Keratinocyte (primary cell): ENCODE results near the gene DNAI7. TPM values are rescaled to one million over a fixed set of nuclear protein-coding genes. Genes with fewer than 3 reads are reported as not detected.

Experiments used
- DNase-seq: peaks from one replicate; pipeline ENCODE4 v3.0.0-alpha.2; 2011; ENCODE audit warnings: low read depth, missing footprints, low spot score
- FAIRE-seq: peaks from 2 replicates; lab custom pipeline; 2011; peaks lifted over from hg19 to GRCh38; lab: Jason Lieb, UNC
- H2AFZ ChIP-seq: 2 replicates; pipeline ENCODE4 v1.6.0; 2012; ENCODE audit warnings: low read length, control low read depth, inconsistent platforms; ENCODE audit not compliant: control insufficient read depth
- H3K27ac ChIP-seq: 2 replicates; pipeline ENCODE4 v1.5.1; 2011; ENCODE audit warnings: low read length; ENCODE audit not compliant: control insufficient read depth, insufficient read depth
- H3K27me3 ChIP-seq: 3 replicates; pipeline ENCODE4 v1.6.0; 2011; ENCODE audit warnings: low read length; ENCODE audit not compliant: control insufficient read depth, insufficient read depth; ENCODE audit errors: extremely low read depth
- H3K36me3 ChIP-seq, 2 experiments: 2 replicates in 1 of 2; 3 replicates in 1 of 2; pipeline ENCODE4 v1.5.1; 2011; ENCODE audit warnings: low read length in 2 of 2, mild to moderate bottlenecking in 1 of 2; ENCODE audit not compliant: control insufficient read depth in 2 of 2, insufficient read depth in 2 of 2; ENCODE audit errors: extremely low read depth in 1 of 2
- H3K4me1 ChIP-seq: 3 replicates; pipeline ENCODE4 v1.5.1; 2011; ENCODE audit warnings: low read length; ENCODE audit not compliant: control insufficient read depth, insufficient read depth; ENCODE audit errors: extremely low read depth
- H3K4me2 ChIP-seq: 3 replicates; pipeline ENCODE4 v1.6.0; 2011; ENCODE audit warnings: low read depth, low read length; ENCODE audit not compliant: control insufficient read depth, insufficient read depth; ENCODE audit errors: extremely low read depth
- H3K4me3 ChIP-seq, 3 experiments: fragments of 200-600 bp in 1 of 3; sonication (generic) in 1 of 3; 2 replicates in 2 of 3; 3 replicates in 1 of 3; pipeline ENCODE4 v1.5.1; 2011 to 2016; ENCODE audit warnings: low read length in 3 of 3, mild to moderate bottlenecking in 3 of 3, control low read depth in 2 of 3, inconsistent platforms in 1 of 3, low read depth in 1 of 3, mixed read lengths in 1 of 3, mixed run types in 1 of 3, moderate library complexity in 1 of 3; ENCODE audit not compliant: control insufficient read depth in 2 of 3, insufficient read depth in 2 of 3; ENCODE audit errors: extremely low read depth in 1 of 3
- H3K79me2 ChIP-seq: 2 replicates; pipeline ENCODE4 v1.6.0; 2012; ENCODE audit warnings: low read length; ENCODE audit not compliant: control insufficient read depth, insufficient read depth
- H3K9ac ChIP-seq: 3 replicates; pipeline ENCODE4 v1.6.0; 2011; ENCODE audit warnings: low read length; ENCODE audit not compliant: control insufficient read depth, insufficient read depth; ENCODE audit errors: extremely low read depth
- H3K9me1 ChIP-seq: 3 replicates; pipeline ENCODE4 v1.6.0; 2011; ENCODE audit warnings: low read length; ENCODE audit not compliant: control insufficient read depth, insufficient read depth; ENCODE audit errors: extremely low read depth
- H3K9me3 ChIP-seq: 2 replicates; pipeline ENCODE4 v1.5.1; 2012; ENCODE audit warnings: low read depth, low read length; ENCODE audit not compliant: control insufficient read depth
- H4K20me1 ChIP-seq: 3 replicates; pipeline ENCODE4 v1.6.0; 2011; ENCODE audit warnings: low read length; ENCODE audit not compliant: control insufficient read depth, insufficient read depth; ENCODE audit errors: extremely low read depth
- CTCF ChIP-seq, 3 experiments: IDR thresholded peaks in 1 of 3; conservative IDR thresholded peaks in 1 of 3; optimal IDR thresholded peaks in 1 of 3; 2 replicates in 2 of 3; 3 replicates in 1 of 3; pipeline versions ENCODE3 to v1.5.1; 2011; ENCODE audit warnings: low read length in 3 of 3, mild to moderate bottlenecking in 3 of 3, moderate library complexity in 2 of 3, control low read depth in 1 of 3, inconsistent platforms in 1 of 3; ENCODE audit not compliant: insufficient read depth in 2 of 3; ENCODE audit errors: extremely low read depth in 1 of 3
- EZH2 ChIP-seq: IDR thresholded peaks from one replicate; pipeline ENCODE4 v1.6.1; 2012; ENCODE audit warnings: inconsistent platforms, mild to moderate bottlenecking, low read length, moderate library complexity
- dilution Hi-C: fragments of 300-500 bp; cut with MboI; formaldehyde crosslinking; loops from one replicate; pipeline ENCODE4 v1.7.0; 2020; ENCODE audit warnings: low sequenced_read_pairs; ENCODE audit not compliant: extremely low pct_ligation_motif_present
- polyA plus RNA-seq, 5 experiments: library from polyadenylated mRNA; depleted of rRNA in 3 of 5; stranded (reverse) in 3 of 5; stranded (forward) in 1 of 5; unstranded in 1 of 5; fragments of >200 nt; gene quantifications; 1 replicate in 1 of 5; 2 replicates in 3 of 5; 3 replicates in 1 of 5; pipeline versions ENCODE4 v1.2.1 to v1.2.3, GENCODE V29; 2011 to 2012; ENCODE audit warnings: missing spikeins in 2 of 5, low read depth in 1 of 5, low replicate concordance in 1 of 5

DNAI7 gene
- polyA plus RNA-seq, 1 donor (not counting 4 experiments of a cell fraction or from before 2014, with no cell fraction given) = 0.10 TPM

GRCh38 chr12:25121110-25121509, 73.8 kb downstream of the DNAI7 start:
- DNase-seq (no peak), FAIRE-seq (no peak)
- Histone ChIP-seq H3K4me3 (no peak overlapping the region), H3K36me3 (no peaks in the 10 kb centered on the region), H2AFZ (no peak overlapping the region), H3K9me1 (no peaks in the 10 kb centered on the region), H3K9ac (no peak overlapping the region), H3K4me2 (no peak overlapping the region), H3K79me2 (no peaks in the 10 kb centered on the region), H3K27me3 (no peaks in the 10 kb centered on the region), H3K27ac (no peak overlapping the region), H3K4me1 (peaks cover 8% of the 10 kb centered on the region), H3K9me3 (no peaks in the 10 kb centered on the region), H4K20me1 (no peaks in the 10 kb centered on the region)
- dilution Hi-C loops = no loop called here
- TF ChIP-seq CTCF (optimal IDR thresholded peaks at IDR 0.05 in 1 of 3, IDR thresholded peaks at IDR 0.05 in 1 of 3, conservative IDR thresholded peaks at IDR 0.05 in 1 of 3; ENCODE audit: extremely low read depth in 1 of 3, insufficient read depth in 2 of 3, low read length in 3 of 3) (no peak), EZH2 (no peak)

- no peaks in the 10 kb centered on the region for H3K36me3 ChIP-seq
- no peak overlapping the region for H3K4me3 ChIP-seq
- H3K9me1 ChIP-seq = no peaks in the 10 kb centered on the region
- no peak overlapping the region for H3K27ac ChIP-seq
- no peak overlapping the region for H2AFZ ChIP-seq
- H4K20me1 ChIP-seq = no peaks in the 10 kb centered on the region
- no peak for DNase-seq
- H3K27me3 ChIP-seq = no peaks in the 10 kb centered on the region
- no peaks in the 10 kb centered on the region for H3K9me3 ChIP-seq
- H3K4me2 ChIP-seq = no peak overlapping the region
- FAIRE-seq = no peak
- H3K4me1 ChIP-seq = peaks cover 4% of the 10 kb centered on the region
- dilution Hi-C loops = no loop called here
- H3K79me2 ChIP-seq = no peaks in the 10 kb centered on the region
- no peak overlapping the region for H3K9ac ChIP-seq
- TF ChIP-seq CTCF (optimal IDR thresholded peaks at IDR 0.05 in 1 of 3, IDR thresholded peaks at IDR 0.05 in 1 of 3, conservative IDR thresholded peaks at IDR 0.05 in 1 of 3; ENCODE audit: extremely low read depth in 1 of 3, insufficient read depth in 2 of 3, low read length in 3 of 3) (no peak), EZH2 (no peak)
Observed at GRCh38 chr12:25119020-25119419, 75.9 kb downstream of the DNAI7 start.
